OCI-LY1 (cell line): Measurements from ENCODE around the gene PTTG1IP2.

Source experiments
- EZH2 ChIP-seq: fragments of 200-600 bp; sonication (generic), shearing (Covaris generic); IDR thresholded peaks from 2 replicates; pipeline ENCODE4 v1.8.0; 2017; ENCODE audit warnings: borderline replicate concordance, mixed run types, mild to moderate bottlenecking, antibody characterized with exemption, low read length, moderate library complexity, mixed read lengths
- TF ChIP-seq, protein P1 (sequence below): fragments of 200-600 bp; sonication (generic), shearing (Covaris generic); IDR thresholded peaks from 2 replicates; pipeline ENCODE4 v1.5.1; 2017; ENCODE audit warnings: mild to moderate bottlenecking, antibody characterized with exemption, low read length, moderate library complexity, mixed read lengths

DNA sequence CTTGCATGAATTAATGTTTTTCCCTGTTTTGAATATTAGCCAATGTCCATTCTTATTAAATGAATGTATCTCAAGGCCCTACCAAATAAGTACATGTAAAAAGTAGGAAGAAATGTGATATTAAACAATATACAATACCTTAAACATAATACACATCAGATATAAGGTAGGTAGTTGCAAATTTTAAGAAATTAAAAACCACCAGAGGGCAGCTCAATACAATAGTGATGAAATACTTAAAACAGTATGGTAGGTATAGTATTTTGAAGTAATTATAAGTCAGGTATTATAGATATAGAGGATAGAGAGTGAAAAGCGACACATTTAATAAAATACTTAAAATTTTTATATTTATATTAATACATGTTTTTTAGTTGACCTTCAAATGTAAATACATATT lies 83.1 kb downstream of the PTTG1IP2 start:
- TF ChIP-seq, protein P1, sequence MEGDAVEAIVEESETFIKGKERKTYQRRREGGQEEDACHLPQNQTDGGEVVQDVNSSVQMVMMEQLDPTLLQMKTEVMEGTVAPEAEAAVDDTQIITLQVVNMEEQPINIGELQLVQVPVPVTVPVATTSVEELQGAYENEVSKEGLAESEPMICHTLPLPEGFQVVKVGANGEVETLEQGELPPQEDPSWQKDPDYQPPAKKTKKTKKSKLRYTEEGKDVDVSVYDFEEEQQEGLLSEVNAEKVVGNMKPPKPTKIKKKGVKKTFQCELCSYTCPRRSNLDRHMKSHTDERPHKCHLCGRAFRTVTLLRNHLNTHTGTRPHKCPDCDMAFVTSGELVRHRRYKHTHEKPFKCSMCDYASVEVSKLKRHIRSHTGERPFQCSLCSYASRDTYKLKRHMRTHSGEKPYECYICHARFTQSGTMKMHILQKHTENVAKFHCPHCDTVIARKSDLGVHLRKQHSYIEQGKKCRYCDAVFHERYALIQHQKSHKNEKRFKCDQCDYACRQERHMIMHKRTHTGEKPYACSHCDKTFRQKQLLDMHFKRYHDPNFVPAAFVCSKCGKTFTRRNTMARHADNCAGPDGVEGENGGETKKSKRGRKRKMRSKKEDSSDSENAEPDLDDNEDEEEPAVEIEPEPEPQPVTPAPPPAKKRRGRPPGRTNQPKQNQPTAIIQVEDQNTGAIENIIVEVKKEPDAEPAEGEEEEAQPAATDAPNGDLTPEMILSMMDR, result peak; percentile 38; the same call in 1 of the 2 replicates
- TF ChIP-seq EZH2, result no peak
